Measurements from ENCODE around the gene HACD1.
"Not testable (repeated sequence)": the region's sequence is repeated elsewhere in the genome, so short reads cannot be mapped to it uniquely, and the experiment has no call there.

Gene HACD1

GRCh38 chr10:17643755-17644484 is 26.7 kb upstream of the HACD1 start, which contains the start of gene STAM:
STAM (plus strand) TSS chr10:17644151; CDS start chr10:17644340, 189 bp downstream.
- no peak for TF ChIP-seq CTCF (IDR thresholded peaks at IDR 0.05; ENCODE audit: insufficient read depth, missing control alignments)
- peak; percentile 67 for DNase-seq (ENCODE audit: insufficient read length, low spot score)
- FAIRE-seq = no peak

DNA sequence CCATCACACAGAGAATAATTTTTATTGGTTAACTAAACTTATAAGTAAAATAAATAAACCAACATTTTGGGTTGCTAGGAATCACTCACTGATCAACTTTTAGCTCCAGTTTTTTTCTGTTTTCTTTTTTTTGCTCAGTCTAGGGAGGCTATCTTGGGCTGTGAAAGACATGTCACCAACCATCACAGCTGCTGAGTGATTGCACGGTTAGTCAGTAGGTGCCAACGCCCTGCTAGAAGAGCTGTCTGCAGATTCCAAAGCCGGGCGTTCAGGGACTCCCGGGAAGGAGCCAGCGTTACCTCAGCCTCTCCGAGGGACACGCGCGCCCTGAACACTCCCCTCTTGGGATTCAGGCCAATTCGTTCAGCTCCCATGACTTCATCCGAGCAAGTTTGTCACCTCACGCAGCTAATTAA is 26.2 kb upstream of the HACD1 start:
- no peak for FAIRE-seq
- TF ChIP-seq CTCF (IDR thresholded peaks at IDR 0.05; ENCODE audit: insufficient read depth, missing control alignments) = no peak
- no peak for DNase-seq (ENCODE audit: insufficient read length, low spot score)

DNA sequence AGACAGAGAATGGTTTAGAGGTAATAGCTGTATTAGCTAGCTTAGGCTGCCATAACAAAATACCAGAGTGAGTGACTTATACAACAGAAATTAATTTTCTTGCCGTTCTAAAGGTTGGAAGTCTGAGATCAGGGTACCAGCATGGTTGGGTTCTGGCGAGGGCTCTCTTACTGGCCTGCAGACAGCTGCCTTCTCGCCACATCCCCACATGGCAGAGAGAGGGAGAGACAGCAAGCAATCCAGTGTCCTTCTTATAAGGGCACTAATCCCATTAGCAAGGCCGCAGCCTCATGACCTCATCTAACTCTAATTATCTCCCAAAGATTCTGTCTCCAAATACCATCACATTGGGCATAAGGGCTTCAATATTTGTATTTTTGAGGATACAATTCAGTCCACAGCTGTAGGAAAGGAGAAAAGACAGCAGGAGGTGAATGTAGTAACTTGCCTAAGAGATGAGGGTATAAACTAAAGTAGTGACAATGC is 23.2 kb upstream of the HACD1 start:
- no peak for TF ChIP-seq CTCF (IDR thresholded peaks at IDR 0.05; ENCODE audit: insufficient read depth, missing control alignments)
- DNase-seq (ENCODE audit: insufficient read length, low spot score) (no peak), FAIRE-seq (no peak)

- no peak for TF ChIP-seq CTCF (IDR thresholded peaks at IDR 0.05; ENCODE audit: insufficient read depth, missing control alignments)
- no peak for DNase-seq (ENCODE audit: insufficient read length, low spot score)
- no peak for FAIRE-seq
These were observed 20.7 kb upstream of the HACD1 start for GRCh38 chr10:17637869-17638268.

GRCh38 chr10:17633353-17633752 is 16.2 kb upstream of the HACD1 start:
- no peak for FAIRE-seq
- TF ChIP-seq CTCF (IDR thresholded peaks at IDR 0.05; ENCODE audit: insufficient read depth, missing control alignments) = no peak

DNA sequence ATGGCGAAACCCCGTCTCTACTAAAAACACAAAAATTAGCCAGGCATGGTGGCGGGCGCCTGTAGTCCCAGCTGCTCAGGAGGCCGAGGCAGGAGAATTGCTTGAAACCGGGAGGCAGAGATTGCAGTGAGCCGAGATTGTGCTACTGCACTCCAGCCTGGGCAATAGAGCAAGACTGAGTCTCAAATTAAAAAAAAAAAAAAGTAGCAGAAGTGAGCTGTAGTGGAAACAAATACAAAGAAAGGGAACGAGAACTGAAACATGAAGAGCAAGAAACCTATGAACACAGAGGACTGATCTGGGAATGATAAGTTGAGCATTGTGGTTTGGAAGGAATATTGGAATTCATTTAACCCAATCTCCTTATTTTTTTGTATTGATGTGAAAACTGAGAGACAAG is 15.4 kb upstream of the HACD1 start:
- not testable (repeated sequence) for FAIRE-seq

More at GRCh38 chr10:17633353-17633752, 16.2 kb upstream of the HACD1 start:
- no peak for DNase-seq (ENCODE audit: insufficient read length, low spot score)

GRCh38 chr10:17626656-17627055 is 9.5 kb upstream of the HACD1 start:
- DNase-seq (ENCODE audit: insufficient read length, low spot score) (no peak), FAIRE-seq (no peak)
- TF ChIP-seq CTCF (IDR thresholded peaks at IDR 0.05; ENCODE audit: insufficient read depth, missing control alignments) = no peak

More for the DNA sequence above, 15.4 kb upstream of the HACD1 start:
- not testable (repeated sequence) for DNase-seq (ENCODE audit: insufficient read length, low spot score)

Measured in D721Med (cell line).